ENCODE results near the gene BSG. TPM values are rescaled to one million over a fixed set of nuclear protein-coding genes. Genes with fewer than 3 reads are reported as not detected.

The BSG gene
- total and polyA plus RNA-seq, 2 experiments from 2014 or later: 957 to 973 TPM

- TF ChIP-seq CREB1 (CRISPR knock-in tag; IDR thresholded peaks at IDR 0.05; ENCODE audit: low read depth) (no peak), POLR2AphosphoS5 (IDR thresholded peaks at IDR 0.05; ENCODE audit: low read depth) (no peak), CTCF (conservative IDR thresholded peaks at IDR 0.05; ENCODE audit: low read depth in 2 of 2) (no peak)
These were observed 35.1 kb downstream of the BSG start (continued) for GRCh38 chr19:607301-608154.

GRCh38 chr19:608155-609003 lies 36.0 kb downstream of the BSG start:
- Histone ChIP-seq H3K79me2 (replicated peaks; ENCODE audit: insufficient read depth) (no peaks in the 10 kb centered on the region), H3K27ac (ENCODE audit: low read depth) (no peak overlapping the region), H3K27me3 (ENCODE audit: insufficient read depth) (no peaks in the 10 kb centered on the region), H3K4me3 (no peak overlapping the region), H3K4me2 (no peak overlapping the region), H4K20me1 (replicated peaks; ENCODE audit: insufficient read depth) (no peaks in the 10 kb centered on the region; the same call in 1 of the 2 replicates), H2AFZ (no peak overlapping the region), H3K4me1 (ENCODE audit: insufficient read depth) (no peaks in the 10 kb centered on the region), H3F3A (replicated peaks; ENCODE audit: low read depth) (no peaks in the 10 kb centered on the region), H3K36me3 (ENCODE audit: insufficient read depth) (no peaks in the 10 kb centered on the region), H3K9me2 (ENCODE audit: insufficient read depth) (no peaks in the 10 kb centered on the region)
- DNase-seq (ENCODE audit: low spot score) (no peak), ATAC-seq (no peak)
- H3K4me1 Mint-ChIP-seq: peaks cover 4% of the 10 kb centered on the region
- H3K4me3 Mint-ChIP-seq: no peak overlapping the region
- H3K27ac Mint-ChIP-seq: no peak overlapping the region
- peaks cover 20% of the 10 kb centered on the region for H3K9me3 Mint-ChIP-seq
- H3K36me3 Mint-ChIP-seq (ENCODE audit: low read depth): peaks cover 7% of the 10 kb centered on the region; the same call in 1 of the 3 replicates
- peaks cover 6% of the 10 kb centered on the region for H3K27me3 Mint-ChIP-seq (ENCODE audit: insufficient read depth, low read depth, poor library complexity)
- no peak for TF ChIP-seq CTCF (conservative IDR thresholded peaks at IDR 0.05; ENCODE audit: low read depth in 2 of 2)
- no peak for TF ChIP-seq ZNF331 (CRISPR knock-in tag; IDR thresholded peaks at IDR 0.05; ENCODE audit: low read depth)
- no peak for TF ChIP-seq REST (IDR thresholded peaks at IDR 0.05; ENCODE audit: unreplicated experiment)
- no peak for TF ChIP-seq CREB1 (CRISPR knock-in tag; IDR thresholded peaks at IDR 0.05; ENCODE audit: low read depth)
- TF ChIP-seq ETS1 (IDR thresholded peaks at IDR 0.05): no peak
- TF ChIP-seq JUNB (IDR thresholded peaks at IDR 0.05; ENCODE audit: unreplicated experiment): no peak
